ENCODE results near the gene MRPS34. TPM values are rescaled to one million over a fixed set of nuclear protein-coding genes. Genes with fewer than 3 reads are reported as not detected.

Gene MRPS34
- total RNA-seq, 1 donor from 2014 or later = 75.1 TPM

DNA sequence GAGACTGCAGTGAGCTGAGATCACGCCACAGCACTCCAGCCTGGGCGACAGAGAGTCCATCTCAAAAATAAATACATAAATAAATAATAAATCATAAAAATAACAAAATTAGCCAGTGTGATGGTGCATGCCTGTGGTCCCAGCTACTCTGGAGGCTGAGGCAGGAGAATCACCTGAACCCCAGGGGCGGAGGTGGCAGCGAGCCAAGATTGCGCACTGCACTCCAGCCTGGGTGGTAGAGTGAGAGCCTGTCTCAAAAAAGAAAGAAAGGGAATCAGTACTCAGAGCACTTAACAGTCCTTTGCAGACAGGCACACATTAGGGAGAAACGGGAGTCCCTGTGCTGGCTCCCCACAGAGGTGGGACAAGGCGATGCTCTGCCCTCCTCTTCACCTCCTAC, 41.9 kb downstream of the MRPS34 start:
- Mint-ChIP-seq H3K27me3 (ENCODE audit: unreplicated experiment) (peaks cover 12% of the 10 kb centered on the region), H3K27ac (ENCODE audit: unreplicated experiment) (no peak overlapping the region), H3K9me3 (ENCODE audit: unreplicated experiment) (peaks cover 9% of the 10 kb centered on the region), H3K36me3 (ENCODE audit: unreplicated experiment) (peaks cover 8% of the 10 kb centered on the region), H3K4me3 (ENCODE audit: unreplicated experiment) (no peak overlapping the region), H3K4me1 (ENCODE audit: low read depth, unreplicated experiment) (peaks cover 4% of the 10 kb centered on the region)
- TF ChIP-seq, protein P1, sequence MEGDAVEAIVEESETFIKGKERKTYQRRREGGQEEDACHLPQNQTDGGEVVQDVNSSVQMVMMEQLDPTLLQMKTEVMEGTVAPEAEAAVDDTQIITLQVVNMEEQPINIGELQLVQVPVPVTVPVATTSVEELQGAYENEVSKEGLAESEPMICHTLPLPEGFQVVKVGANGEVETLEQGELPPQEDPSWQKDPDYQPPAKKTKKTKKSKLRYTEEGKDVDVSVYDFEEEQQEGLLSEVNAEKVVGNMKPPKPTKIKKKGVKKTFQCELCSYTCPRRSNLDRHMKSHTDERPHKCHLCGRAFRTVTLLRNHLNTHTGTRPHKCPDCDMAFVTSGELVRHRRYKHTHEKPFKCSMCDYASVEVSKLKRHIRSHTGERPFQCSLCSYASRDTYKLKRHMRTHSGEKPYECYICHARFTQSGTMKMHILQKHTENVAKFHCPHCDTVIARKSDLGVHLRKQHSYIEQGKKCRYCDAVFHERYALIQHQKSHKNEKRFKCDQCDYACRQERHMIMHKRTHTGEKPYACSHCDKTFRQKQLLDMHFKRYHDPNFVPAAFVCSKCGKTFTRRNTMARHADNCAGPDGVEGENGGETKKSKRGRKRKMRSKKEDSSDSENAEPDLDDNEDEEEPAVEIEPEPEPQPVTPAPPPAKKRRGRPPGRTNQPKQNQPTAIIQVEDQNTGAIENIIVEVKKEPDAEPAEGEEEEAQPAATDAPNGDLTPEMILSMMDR (IDR thresholded peaks at IDR 0.05; ENCODE audit: partially characterized antibody, unreplicated experiment) = no peak
- DNase-seq = no peak

DNA sequence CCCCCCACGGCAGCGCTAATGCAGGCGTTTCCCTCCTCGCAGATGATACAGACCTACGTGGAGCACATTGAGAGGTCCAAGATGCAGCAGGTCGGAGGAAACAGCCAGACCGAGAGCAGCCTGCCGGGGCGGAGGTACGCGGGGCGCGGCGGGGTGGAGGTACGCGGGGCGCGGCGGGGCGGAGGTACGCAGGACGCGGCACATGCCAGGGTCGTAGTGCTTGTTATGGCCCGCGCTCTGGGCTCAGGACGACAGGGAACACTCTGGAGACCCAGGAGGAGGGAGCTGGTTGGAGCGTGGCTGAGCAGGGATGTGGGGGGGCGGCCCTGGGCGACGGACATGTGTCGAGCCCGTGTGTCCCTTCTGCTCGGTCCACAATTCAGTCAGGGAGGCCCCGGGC, 43.5 kb downstream of the MRPS34 start:
- peaks cover 4% of the 10 kb centered on the region for H3K4me1 Mint-ChIP-seq (ENCODE audit: low read depth, unreplicated experiment)
- no peak overlapping the region for H3K27ac Mint-ChIP-seq (ENCODE audit: unreplicated experiment)
- no peak for DNase-seq
- H3K4me3 Mint-ChIP-seq (ENCODE audit: unreplicated experiment) = no peak overlapping the region
- peaks cover 6% of the 10 kb centered on the region for H3K9me3 Mint-ChIP-seq (ENCODE audit: unreplicated experiment)
- TF ChIP-seq, protein P1 (IDR thresholded peaks at IDR 0.05; ENCODE audit: partially characterized antibody, unreplicated experiment) = no peak
- peaks cover 11% of the 10 kb centered on the region for H3K27me3 Mint-ChIP-seq (ENCODE audit: unreplicated experiment)
- H3K36me3 Mint-ChIP-seq (ENCODE audit: unreplicated experiment) = peaks cover 8% of the 10 kb centered on the region

DNA sequence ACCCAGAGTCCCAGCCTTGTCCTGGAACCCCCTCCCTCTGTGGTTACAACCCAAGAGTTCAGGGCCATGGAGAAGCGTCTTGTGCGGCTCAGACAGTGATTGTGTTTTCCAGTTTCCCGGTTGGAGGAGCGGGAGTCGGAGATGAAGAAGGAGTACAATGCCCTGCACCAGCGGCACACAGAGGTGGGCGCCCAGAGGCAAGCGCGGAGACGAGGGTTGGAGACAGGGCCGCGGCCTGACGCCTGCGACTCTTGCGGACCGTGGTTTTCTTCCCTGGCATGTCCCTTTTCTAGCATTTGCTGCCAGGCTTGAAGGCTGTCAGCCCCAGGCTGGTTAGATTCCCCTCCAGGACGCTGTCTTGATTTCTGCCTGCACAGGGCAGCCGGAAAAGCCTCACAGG, 43.9 kb downstream of the MRPS34 start:
- peaks cover 8% of the 10 kb centered on the region for H3K36me3 Mint-ChIP-seq (ENCODE audit: unreplicated experiment)
- peaks cover 6% of the 10 kb centered on the region for H3K9me3 Mint-ChIP-seq (ENCODE audit: unreplicated experiment)
- H3K27ac Mint-ChIP-seq (ENCODE audit: unreplicated experiment) = no peak overlapping the region
- TF ChIP-seq, protein P1 (IDR thresholded peaks at IDR 0.05; ENCODE audit: partially characterized antibody, unreplicated experiment) = no peak
- H3K27me3 Mint-ChIP-seq (ENCODE audit: unreplicated experiment) = peaks cover 11% of the 10 kb centered on the region
- no peak for DNase-seq
- H3K4me1 Mint-ChIP-seq (ENCODE audit: low read depth, unreplicated experiment) = peaks cover 4% of the 10 kb centered on the region
- H3K4me3 Mint-ChIP-seq (ENCODE audit: unreplicated experiment) = no peak overlapping the region

DNA sequence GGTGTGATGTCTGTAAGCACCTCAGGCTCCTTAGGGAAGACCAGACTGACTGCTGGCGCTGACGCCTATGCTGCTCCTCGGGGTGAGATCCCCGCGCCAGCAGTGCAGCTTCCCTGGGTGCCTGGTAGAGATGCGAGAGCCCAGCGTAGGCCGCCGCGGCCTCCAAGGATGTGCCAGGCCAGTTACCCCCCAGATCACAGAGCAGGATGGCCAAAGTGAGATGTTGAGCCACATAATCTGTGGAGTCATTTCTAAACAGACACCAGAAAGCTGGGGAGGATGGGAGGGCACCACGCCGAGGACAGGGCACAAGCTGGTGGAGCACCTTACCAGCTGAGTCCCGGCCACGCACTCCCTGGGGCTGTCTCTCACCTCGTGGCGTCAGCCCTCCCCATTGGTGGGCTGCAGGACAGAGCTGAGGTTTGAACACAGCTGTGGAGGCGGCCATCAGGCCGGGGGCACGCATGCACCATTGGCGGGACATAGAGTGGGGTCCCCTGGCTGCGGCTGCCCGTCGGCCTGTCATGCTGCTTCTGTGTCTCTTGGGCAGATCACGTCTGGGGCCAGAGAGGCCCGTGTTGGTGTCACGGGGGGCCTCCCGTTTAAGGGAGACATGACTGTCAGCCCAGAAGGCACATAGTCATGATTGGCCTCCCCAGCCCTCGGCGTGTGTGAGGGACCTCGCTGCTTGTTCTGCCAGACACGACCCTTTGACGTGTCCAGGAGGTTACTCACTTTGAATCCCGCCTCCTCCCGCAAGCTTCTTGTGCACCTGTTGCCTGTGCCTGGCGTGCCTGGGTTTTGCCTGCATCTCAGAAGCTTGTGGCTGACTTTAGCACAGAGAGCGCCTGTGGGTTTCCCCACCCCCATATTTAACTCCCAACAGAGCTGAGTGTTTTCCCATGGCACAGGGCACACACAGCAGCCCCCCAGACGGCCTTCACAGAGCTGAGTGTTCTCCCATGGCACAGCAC, 45.0 kb downstream of the MRPS34 start:
- no peak overlapping the region for H3K4me3 Mint-ChIP-seq (ENCODE audit: unreplicated experiment)

More for the DNA sequence above, 45.0 kb downstream of the MRPS34 start:
- Mint-ChIP-seq H3K9me3 (ENCODE audit: unreplicated experiment) (peaks cover 6% of the 10 kb centered on the region), H3K27ac (ENCODE audit: unreplicated experiment) (peak overlapping the region; percentile 89), H3K27me3 (ENCODE audit: unreplicated experiment) (peaks cover 14% of the 10 kb centered on the region), H3K4me1 (ENCODE audit: low read depth, unreplicated experiment) (peaks cover 10% of the 10 kb centered on the region), H3K36me3 (ENCODE audit: unreplicated experiment) (peaks cover 8% of the 10 kb centered on the region)
- TF ChIP-seq, protein P1 (IDR thresholded peaks at IDR 0.05; ENCODE audit: partially characterized antibody, unreplicated experiment) = no peak
- no peak for DNase-seq
